ENCODE results near the gene ENOX2. TPM values are rescaled to one million over a fixed set of nuclear protein-coding genes. Genes with fewer than 3 reads are reported as not detected.

ENOX2 gene
- polyA plus RNA-seq, 1 donor (not counting 4 experiments of a cell fraction or from before 2014, with no cell fraction given): 24.5 TPM

DNA sequence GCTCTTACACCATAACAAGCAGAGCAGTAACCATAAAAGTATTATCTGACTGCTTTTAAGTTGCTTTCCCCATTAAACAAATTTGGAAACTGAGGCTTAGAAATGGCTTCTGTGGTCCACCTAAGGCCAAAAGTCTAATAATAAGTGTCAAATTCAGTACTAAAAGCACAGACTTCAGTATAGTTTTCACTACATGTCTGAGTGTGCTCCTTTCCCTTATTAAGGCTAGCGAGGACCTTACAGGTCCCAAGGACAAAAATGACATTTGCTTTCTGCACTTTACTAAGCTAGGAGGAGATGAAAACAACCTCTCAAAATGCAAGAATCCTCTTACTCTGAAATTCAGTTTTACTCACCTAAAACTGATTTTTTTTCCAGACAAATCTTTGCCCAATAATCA, 127.2 kb downstream of the ENOX2 start:
- Histone ChIP-seq H3K9ac (ENCODE audit: control insufficient read depth, extremely low read depth, insufficient read depth, low read length) (no peak overlapping the region), H4K20me1 (ENCODE audit: control insufficient read depth, extremely low read depth, insufficient read depth, low read length) (no peaks in the 10 kb centered on the region), H2AFZ (ENCODE audit: control insufficient read depth, low read length) (no peak overlapping the region), H3K4me2 (ENCODE audit: control insufficient read depth, extremely low read depth, insufficient read depth, low read depth, low read length) (no peak overlapping the region), H3K36me3 (ENCODE audit: control insufficient read depth in 2 of 2, extremely low read depth in 1 of 2, insufficient read depth in 2 of 2, low read length in 2 of 2) (no peaks in the 10 kb centered on the region), H3K9me3 (ENCODE audit: control insufficient read depth, low read depth, low read length) (no peaks in the 10 kb centered on the region), H3K4me1 (ENCODE audit: control insufficient read depth, extremely low read depth, insufficient read depth, low read length) (peaks cover 20% of the 10 kb centered on the region), H3K27me3 (ENCODE audit: control insufficient read depth, extremely low read depth, insufficient read depth, low read length) (no peaks in the 10 kb centered on the region), H3K79me2 (ENCODE audit: control insufficient read depth, insufficient read depth, low read length) (no peaks in the 10 kb centered on the region), H3K9me1 (ENCODE audit: control insufficient read depth, extremely low read depth, insufficient read depth, low read length) (no peaks in the 10 kb centered on the region), H3K27ac (ENCODE audit: control insufficient read depth, insufficient read depth, low read length) (no peak overlapping the region), H3K4me3 (ENCODE audit: control insufficient read depth in 2 of 3, extremely low read depth in 1 of 3, insufficient read depth in 2 of 3, low read depth in 1 of 3, low read length in 3 of 3) (no peak overlapping the region)
- TF ChIP-seq, protein P1, sequence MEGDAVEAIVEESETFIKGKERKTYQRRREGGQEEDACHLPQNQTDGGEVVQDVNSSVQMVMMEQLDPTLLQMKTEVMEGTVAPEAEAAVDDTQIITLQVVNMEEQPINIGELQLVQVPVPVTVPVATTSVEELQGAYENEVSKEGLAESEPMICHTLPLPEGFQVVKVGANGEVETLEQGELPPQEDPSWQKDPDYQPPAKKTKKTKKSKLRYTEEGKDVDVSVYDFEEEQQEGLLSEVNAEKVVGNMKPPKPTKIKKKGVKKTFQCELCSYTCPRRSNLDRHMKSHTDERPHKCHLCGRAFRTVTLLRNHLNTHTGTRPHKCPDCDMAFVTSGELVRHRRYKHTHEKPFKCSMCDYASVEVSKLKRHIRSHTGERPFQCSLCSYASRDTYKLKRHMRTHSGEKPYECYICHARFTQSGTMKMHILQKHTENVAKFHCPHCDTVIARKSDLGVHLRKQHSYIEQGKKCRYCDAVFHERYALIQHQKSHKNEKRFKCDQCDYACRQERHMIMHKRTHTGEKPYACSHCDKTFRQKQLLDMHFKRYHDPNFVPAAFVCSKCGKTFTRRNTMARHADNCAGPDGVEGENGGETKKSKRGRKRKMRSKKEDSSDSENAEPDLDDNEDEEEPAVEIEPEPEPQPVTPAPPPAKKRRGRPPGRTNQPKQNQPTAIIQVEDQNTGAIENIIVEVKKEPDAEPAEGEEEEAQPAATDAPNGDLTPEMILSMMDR (optimal IDR thresholded peaks at IDR 0.05 in 1 of 3, IDR thresholded peaks at IDR 0.05 in 1 of 3, conservative IDR thresholded peaks at IDR 0.05 in 1 of 3; ENCODE audit: extremely low read depth in 1 of 3, insufficient read depth in 2 of 3, low read length in 3 of 3): no peak
- no peak for TF ChIP-seq EZH2 (IDR thresholded peaks at IDR 0.05; ENCODE audit: low read length)
- dilution Hi-C loops (cut with MboI; ENCODE audit: extremely low pct_ligation_motif_present, low sequenced_read_pairs): no loop called here
- no peak for FAIRE-seq
- DNase-seq (ENCODE audit: low read depth, low spot score): no peak

DNA sequence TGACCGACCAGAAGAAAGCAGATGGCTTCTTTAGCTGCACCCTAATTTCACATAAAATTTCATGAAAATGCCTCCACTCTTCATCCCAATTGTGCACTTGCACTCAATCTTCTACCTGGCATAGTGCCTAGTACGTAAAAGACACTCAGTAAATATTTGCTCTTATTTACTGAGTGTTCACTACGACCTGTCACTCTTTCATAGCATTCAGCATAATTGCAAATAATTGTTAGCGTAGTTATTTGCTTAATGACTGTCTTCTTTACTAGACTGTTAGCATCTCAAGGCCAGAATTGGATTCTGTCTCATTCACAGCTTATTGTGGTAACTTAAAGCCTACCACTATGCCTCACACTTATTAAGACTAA, 130.2 kb downstream of the ENOX2 start:
- Histone ChIP-seq H3K4me2 (ENCODE audit: control insufficient read depth, extremely low read depth, insufficient read depth, low read depth, low read length) (no peak overlapping the region), H2AFZ (ENCODE audit: control insufficient read depth, low read length) (no peak overlapping the region), H3K9me3 (ENCODE audit: control insufficient read depth, low read depth, low read length) (no peaks in the 10 kb centered on the region), H3K4me3 (ENCODE audit: control insufficient read depth in 2 of 3, extremely low read depth in 1 of 3, insufficient read depth in 2 of 3, low read depth in 1 of 3, low read length in 3 of 3) (no peak overlapping the region), H3K9me1 (ENCODE audit: control insufficient read depth, extremely low read depth, insufficient read depth, low read length) (no peaks in the 10 kb centered on the region), H3K27ac (ENCODE audit: control insufficient read depth, insufficient read depth, low read length) (no peak overlapping the region), H3K36me3 (ENCODE audit: control insufficient read depth in 2 of 2, extremely low read depth in 1 of 2, insufficient read depth in 2 of 2, low read length in 2 of 2) (no peaks in the 10 kb centered on the region), H3K4me1 (ENCODE audit: control insufficient read depth, extremely low read depth, insufficient read depth, low read length) (peaks cover 31% of the 10 kb centered on the region), H3K9ac (ENCODE audit: control insufficient read depth, extremely low read depth, insufficient read depth, low read length) (no peak overlapping the region), H3K27me3 (ENCODE audit: control insufficient read depth, extremely low read depth, insufficient read depth, low read length) (no peaks in the 10 kb centered on the region), H4K20me1 (ENCODE audit: control insufficient read depth, extremely low read depth, insufficient read depth, low read length) (no peaks in the 10 kb centered on the region), H3K79me2 (ENCODE audit: control insufficient read depth, insufficient read depth, low read length) (no peaks in the 10 kb centered on the region)
- FAIRE-seq (no peak), DNase-seq (ENCODE audit: low read depth, low spot score) (no peak)
- dilution Hi-C loops (cut with MboI; ENCODE audit: extremely low pct_ligation_motif_present, low sequenced_read_pairs): no loop called here
- TF ChIP-seq, protein P1 (optimal IDR thresholded peaks at IDR 0.05 in 1 of 3, IDR thresholded peaks at IDR 0.05 in 1 of 3, conservative IDR thresholded peaks at IDR 0.05 in 1 of 3; ENCODE audit: extremely low read depth in 1 of 3, insufficient read depth in 2 of 3, low read length in 3 of 3): no peak
- TF ChIP-seq EZH2 (IDR thresholded peaks at IDR 0.05; ENCODE audit: low read length): no peak
